HG03565 (cell line): ENCODE results near the gene ZBTB7A.

Experiments used
- ATAC-seq: cut with Tn5 transposase; IDR thresholded peaks from one replicate; pipeline ENCODE4 v1.9.1; 2021; ENCODE audit warnings: mild to moderate bottlenecking, moderate library complexity; ENCODE audit not compliant: unreplicated experiment

The ZBTB7A gene

DNA sequence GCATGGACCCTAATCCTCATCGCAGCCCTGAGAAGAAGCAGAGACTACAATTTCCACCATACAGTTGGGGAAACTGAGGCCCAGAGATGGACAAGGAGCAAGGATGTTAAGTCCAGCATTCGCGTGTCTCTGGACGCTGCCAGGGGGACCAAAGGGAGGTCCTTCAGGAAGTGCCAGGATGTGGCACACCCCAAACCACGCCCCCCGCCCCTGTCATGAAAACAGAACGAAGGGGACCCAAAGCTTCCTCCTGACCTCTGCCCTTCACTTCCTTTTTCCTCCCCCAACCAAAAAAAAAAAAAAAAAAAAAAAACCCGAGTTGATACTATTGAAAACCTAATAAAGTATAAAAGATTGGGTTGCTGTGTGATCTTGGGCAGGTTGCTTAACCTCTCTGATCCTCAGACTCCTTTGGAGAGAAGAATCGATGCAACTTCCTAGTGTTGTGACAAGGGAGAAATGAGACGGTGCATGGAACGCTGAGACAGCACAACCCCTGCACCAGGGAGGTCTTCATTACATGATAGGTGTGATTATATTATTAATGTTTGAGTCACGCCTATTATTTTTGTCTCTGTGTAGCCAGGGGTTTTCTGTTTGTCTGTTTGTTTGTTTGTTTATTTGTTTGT is 2.7 kb upstream of the ZBTB7A start:
- ATAC-seq, result no peak

DNA sequence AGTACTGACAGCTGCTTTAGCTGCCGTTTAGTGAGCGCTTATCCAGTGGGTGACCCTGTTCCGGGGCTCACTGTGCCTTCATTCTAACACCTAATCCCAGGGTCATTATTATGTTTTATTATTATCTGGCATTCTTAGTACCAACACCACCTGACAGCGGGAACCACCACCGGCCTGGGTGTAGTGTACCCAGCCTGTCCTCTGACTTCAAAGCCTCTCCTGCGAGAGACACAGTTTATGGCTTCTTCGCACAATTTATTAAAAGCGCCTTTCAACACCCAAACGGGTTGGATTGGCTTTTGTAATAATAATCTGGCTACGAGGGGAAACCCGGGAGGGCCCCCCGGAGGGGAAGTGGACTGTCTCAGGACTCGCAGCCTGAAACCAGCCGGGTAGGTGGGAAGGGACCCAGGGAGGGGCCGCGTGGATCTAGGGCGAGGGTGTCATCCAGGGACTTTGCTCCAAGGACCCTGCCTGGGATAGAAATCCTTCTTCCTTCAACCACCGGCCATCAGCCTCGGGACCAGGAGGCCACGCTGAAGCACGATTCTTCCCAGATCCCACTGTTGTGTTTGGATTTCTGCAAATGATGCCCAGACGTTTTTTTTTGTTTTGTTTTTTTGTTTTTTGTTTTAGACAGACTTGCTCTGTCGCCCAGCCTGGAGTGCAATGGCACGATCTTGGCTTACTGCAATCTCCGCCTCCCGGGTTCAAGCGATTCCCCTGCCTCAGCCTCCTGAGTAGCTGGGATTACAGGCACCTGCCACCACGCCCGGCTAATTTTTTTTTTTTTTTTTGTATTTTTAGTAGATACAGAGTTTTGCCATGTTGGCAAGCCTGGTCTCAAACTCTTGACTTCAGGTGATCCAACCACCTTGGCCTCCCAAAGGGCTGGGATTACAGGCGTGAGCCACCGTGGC is 1.6 kb upstream of the ZBTB7A start:
- ATAC-seq, result no peak

DNA sequence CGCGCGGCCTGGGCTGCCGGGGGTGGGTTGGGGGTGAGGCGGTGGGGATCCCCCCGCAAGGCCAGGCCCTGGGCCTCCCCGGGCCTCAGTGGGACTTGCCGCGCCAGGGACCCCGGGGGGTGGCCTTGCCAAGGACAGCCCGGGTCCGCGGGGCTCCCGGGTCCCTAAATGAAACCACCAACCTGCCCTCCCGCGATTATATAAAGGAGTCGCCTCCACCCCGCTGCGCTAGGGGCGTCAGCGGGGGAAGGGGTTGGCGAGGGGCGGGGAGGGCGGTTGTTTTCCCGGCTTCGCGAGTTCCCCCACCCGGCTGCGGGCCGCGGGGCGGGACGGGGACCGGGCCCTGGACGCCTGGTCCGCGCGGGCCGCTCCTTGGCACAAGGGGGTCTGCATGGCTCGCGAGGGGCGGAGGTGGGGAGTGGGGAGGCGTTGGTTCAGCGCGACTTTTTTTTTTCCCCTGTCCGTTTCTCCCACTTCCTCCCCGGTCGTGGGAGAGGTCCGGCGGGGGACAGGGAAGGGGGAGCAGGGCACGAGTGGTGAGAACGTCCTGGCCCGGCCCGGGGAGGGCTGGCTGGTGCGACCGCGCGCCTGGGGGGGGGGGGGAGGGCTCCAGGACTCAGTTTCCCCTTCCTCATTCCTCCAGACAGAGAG is 822 bp upstream of the ZBTB7A start:
- no peak for ATAC-seq

GRCh38 chr19:4066176-4066606 is 508 bp downstream of the ZBTB7A start:
- ATAC-seq, result no peak

GRCh38 chr19:4065430-4066175 is 1.1 kb downstream of the ZBTB7A start:
- peak; percentile 59 for ATAC-seq

DNA sequence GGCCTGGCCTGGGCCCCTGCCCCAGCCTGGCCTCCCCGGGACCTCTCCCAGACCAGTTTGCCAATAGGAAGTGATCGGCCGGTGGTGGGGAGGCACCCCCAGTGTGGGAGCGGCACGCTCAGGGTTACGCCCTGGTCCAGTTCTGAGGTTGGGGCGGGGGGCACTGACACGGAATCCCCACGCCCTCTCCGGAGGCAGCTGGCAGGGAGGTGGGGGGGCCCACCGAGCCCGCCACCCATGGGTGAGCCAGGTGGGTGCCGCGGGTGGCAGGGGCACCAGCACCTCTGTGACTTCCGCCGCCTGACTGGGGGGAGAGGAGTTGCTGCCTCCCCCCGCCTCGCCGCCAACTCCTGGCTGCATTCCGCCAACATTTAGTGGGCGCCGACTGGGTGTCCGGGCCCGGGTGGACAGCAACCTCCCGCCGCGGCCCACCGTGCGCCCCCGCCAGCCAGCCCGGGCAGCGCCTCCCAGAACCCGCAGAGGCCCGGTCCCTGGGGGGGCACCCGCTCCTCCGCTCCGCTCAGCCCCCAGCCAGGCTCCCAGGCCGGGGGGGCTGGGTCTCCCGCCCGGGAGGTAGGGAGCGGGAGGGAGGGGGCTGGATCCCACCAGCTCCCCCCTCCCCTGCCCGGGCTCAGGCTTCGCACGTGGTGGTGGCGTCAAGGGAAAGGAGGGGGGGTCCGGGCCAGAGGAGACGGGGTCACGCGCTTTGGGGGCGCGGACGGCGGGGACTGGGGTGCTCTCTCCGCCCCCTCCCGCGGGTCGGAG is 2.0 kb downstream of the ZBTB7A start:
- ATAC-seq, result no peak

DNA sequence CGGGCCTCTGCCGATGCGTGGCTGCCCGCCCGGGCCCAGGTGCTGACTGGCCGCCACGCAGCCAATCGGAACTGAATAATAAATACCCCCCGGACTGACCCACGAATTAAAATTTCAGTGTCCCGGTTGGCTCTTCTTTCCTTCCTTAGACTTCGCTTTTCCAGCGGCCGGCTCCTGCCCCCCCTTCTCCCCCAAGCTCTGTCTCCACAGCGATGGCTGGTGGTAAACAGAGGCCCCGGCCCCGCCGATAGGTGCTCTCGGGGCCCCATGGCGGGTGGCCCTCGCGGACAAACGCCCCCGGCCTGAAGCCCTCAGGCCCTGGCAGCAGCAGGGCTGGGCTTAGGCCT is 2.6 kb downstream of the ZBTB7A start:
- no peak for ATAC-seq

DNA sequence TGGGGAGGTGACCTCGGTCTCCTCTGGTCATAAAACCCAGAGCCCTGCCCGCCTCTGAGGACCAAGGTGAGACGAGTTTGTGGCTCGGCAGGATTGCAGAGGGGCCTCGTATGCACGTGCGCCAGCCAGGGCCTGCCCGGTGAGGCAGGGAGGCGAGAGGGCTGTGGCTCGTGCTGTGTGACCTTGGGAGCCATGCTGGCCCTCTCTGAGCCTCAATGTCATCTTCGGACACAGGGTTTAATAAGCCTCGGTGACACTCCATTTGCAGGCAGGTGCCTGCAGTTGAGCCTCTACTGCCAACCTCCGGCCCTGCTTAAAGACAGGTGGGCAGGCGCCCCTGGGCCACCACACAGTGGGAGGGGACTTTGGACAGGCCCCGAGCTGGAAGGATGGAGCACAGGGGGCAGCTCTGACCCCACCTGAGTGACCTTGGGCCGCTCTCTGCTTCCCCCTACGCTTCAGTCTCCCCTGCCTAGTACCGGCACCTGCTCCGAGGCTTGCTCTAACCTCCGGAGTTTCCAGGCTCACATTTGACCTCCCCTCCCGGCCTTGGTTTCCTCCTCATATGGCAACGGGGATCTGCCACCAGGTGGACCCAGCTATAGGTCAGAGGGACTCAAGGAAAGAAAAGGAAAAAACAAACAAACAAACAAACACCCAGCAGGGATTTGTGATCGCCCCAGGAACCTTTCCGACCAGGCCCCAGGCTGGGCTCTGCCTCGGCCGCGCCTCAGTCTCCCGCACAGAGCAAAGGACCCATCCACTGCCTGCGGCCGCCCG is 3.1 kb downstream of the ZBTB7A start:
- ATAC-seq, result no peak

GRCh38 chr19:4062419-4063368 is 4.0 kb downstream of the ZBTB7A start:
- ATAC-seq, result no peak

GRCh38 chr19:4061683-4062418 is 4.8 kb downstream of the ZBTB7A start:
- no peak for ATAC-seq

DNA sequence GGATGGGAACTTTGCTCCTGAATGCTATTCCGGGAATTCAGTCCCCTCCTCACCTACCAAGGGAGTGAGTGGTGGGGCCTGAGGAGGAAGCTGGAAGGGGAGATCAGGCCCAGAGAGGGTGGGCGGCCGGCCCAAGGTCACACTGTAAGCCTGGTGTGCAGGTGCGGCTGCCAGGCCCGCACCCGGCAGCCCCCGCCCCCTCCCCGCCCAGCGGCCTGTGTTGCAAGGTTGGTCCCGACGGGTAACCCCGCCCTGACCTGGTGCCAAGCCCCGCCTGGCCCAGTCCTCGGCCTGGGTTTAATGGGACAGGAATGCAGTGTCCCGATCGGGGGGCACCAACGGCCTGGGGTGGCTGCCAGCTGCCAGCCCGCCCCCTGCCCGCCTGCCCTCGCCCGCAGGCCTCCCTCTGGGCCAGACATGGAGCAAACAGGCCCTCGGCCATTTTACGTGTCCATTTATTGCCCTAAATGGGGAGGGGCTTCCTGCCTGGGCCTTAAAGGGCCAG is 5.5 kb downstream of the ZBTB7A start:
- ATAC-seq, result no peak

- no peak for ATAC-seq
These were observed 6.0 kb downstream of the ZBTB7A start for GRCh38 chr19:4060621-4061177.

GRCh38 chr19:4059891-4060620 is 6.6 kb downstream of the ZBTB7A start:
- ATAC-seq, result no peak

GRCh38 chr19:4059453-4059871 is 7.2 kb downstream of the ZBTB7A start:
- ATAC-seq, result no peak

DNA sequence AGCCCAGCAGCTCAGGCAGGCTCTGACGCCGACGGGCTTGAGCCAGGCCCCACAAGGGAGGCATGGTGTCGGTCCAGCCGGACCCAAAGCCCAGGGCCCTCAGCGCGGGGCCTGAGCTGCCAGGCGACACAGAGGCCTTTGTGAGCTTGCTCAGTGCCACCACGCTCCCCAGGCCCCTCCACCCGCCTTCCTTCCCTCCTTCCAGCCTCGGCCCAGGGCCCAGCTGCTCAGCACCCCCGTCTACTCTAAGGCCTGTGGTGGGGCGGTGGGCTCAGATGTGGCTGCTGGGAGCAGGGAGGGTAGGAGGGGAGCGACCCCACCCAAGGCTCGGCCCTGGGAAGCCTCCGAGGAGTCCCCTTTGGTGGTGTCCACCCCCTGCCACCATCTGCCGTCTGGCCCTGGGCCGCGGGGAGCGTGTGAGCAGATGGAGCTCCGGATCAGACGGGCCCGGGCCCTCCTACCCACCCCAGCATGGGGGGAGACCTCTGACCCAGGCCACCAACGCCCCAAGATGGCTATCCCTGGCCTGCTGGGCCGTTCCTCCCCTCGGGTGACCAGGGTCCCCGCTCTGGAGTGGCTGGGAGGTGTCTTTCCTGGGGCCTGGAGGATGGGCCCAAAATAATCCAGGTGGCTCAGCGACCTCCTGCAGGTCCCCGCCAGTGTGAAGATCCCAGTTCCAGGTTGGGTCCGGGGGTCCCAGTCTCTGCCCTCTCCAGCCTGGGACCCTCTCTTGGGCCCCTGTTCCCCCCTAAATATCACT is 7.8 kb downstream of the ZBTB7A start:
- ATAC-seq, result no peak
